ENCODE measurements around the gene ALDH16A1. TPM values are rescaled to one million over a fixed set of nuclear protein-coding genes. Genes with fewer than 3 reads are reported as not detected.

Gene ALDH16A1
- total and polyA plus RNA-seq, 10 of the 15 experiments (the other 5 are each of a cell fraction or from before 2014, with no cell fraction given): 1.7 to 49.3 (median 18.1) TPM

DNA sequence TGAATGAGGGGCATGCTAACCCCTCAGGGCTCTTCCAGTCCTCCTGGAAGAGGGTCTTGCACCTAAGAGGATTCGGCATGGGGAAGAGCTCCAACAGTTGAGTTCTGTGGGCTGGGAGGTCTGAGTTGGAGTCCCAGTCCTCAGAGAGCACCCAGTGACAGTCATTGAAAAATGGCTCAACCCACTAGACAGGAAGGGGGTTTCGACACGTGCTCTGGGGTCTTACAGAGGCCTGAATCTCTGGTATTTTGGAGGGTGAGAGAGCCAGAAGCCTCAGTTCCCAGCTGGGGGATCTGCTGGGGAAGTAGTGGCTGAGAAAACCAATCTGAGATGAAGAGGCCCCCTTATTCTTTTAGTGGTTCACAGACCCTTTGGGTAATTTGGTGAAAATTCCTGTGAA, 38.8 kb upstream of the ALDH16A1 start:
- Histone ChIP-seq H3K9me3 (replicated peaks; ENCODE audit: control insufficient read depth, insufficient read depth, low read length) (no peaks in the 10 kb centered on the region), H3K4me3 (no peak overlapping the region), H4K20me1 (ENCODE audit: control insufficient read depth, insufficient read depth) (no peaks in the 10 kb centered on the region), H2AFZ (ENCODE audit: control insufficient read depth, low read depth, low read length) (no peak overlapping the region), H3K79me2 (ENCODE audit: control insufficient read depth, insufficient read depth, low read length) (no peaks in the 10 kb centered on the region), H3K27me3 (replicated peaks in 1 of 2; ENCODE audit: control insufficient read depth in 2 of 2, insufficient read depth in 2 of 2, low read length in 1 of 2) (peaks cover 1 to 3% of the 10 kb centered on the region in 2 experiments; a peak in 2 of 4 replicates), H3K4me2 (ENCODE audit: control insufficient read depth, insufficient read depth) (no peak overlapping the region), H3K27ac (ENCODE audit: control insufficient read depth, insufficient read depth) (no peak overlapping the region), H3K9ac (ENCODE audit: control insufficient read depth, insufficient read depth, low read length) (no peak overlapping the region), H3K36me3 (ENCODE audit: control insufficient read depth in 2 of 2, insufficient read depth in 2 of 2, low read length in 1 of 2) (no peaks in the 10 kb centered on the region), H3K4me1 (ENCODE audit: control insufficient read depth, insufficient read depth, low read length) (peaks cover 11% of the 10 kb centered on the region)
- DNase-seq (ENCODE audit: low read depth, low spot score) (no peak), ATAC-seq (no peak), FAIRE-seq (no peak)
- 75% methylated on average over 3 of the region's 3 CpGs for WGBS (ENCODE audit: insufficient coverage, insufficient replicate concordance, low lambda C conversion rate, missing lambda C conversion rate)
- ChIA-PET SMC1A (ENCODE audit: uncharacterized antibody, unreplicated experiment) (interaction anchor here (1.0 to 2.1 kb wide), 3 partner anchors 10 to 14 kb away, joined by 4 read pairs; partner anchors contain the start of gene GFY), CTCF (interaction anchor here (1.0 to 3.8 kb wide), 3 partner anchors 12 to 188 kb away, joined by 3 to 19 read pairs (median 3); no protein-coding TSS in a partner anchor), POLR2A (interaction anchor here (1.3 kb wide), 1 partner anchor 39 kb away, joined by 4 read pairs; the partner anchor contains the start of gene ALDH16A1), RAD21 (ENCODE audit: unreplicated experiment) (interaction anchor here (1.0 kb wide), 1 partner anchor 29 kb away, joined by 3 read pairs; no protein-coding TSS in a partner anchor)
- no TSS peak for BruUV-seq (replicated peaks)
- intact Hi-C loops (cut with micrococcal nuclease; ENCODE audit: unreplicated experiment) (no loop called here), in situ Hi-C loops (cut with MboI) (no loop called here)
- no peak for TF ChIP-seq EGR1 (IDR thresholded peaks at IDR 0.05; ENCODE audit: borderline replicate concordance in 1 of 2, low read depth in 2 of 2, low read length in 2 of 2)
- no peak for TF ChIP-seq MAX (IDR thresholded peaks at IDR 0.05; ENCODE audit: low read depth, low read length)
- no peak for TF ChIP-seq POLR2AphosphoS5 (IDR thresholded peaks at IDR 0.05; ENCODE audit: low read length)
- TF ChIP-seq FOXK2 (IDR thresholded peaks at IDR 0.05): no peak
- no peak for TF ChIP-seq CHD4 (IDR thresholded peaks at IDR 0.05)
- TF ChIP-seq BRCA1 (IDR thresholded peaks at IDR 0.05; ENCODE audit: low read depth, low read length): no peak

All from GM12878 (cell line).